Neural cell (in vitro differentiated cells): Measurements from ENCODE around the gene SMIM11. TPM values are rescaled to one million over a fixed set of nuclear protein-coding genes. Genes with fewer than 3 reads are reported as not detected.
"Not testable (repeated sequence)": the region's sequence is repeated elsewhere in the genome, so short reads cannot be mapped to it uniquely, and the experiment has no call there.

Source experiments
- H2AFZ ChIP-seq: fragments of 200-600, 300-800 bp; sonication (generic), shearing (Covaris generic); 2 replicates; pipeline ENCODE4 v1.6.0; 2014; ENCODE audit warnings: low read depth, mild to moderate bottlenecking, antibody characterized with exemption, low read length, moderate library complexity
- H3F3A ChIP-seq: fragments of 200-600 bp; shearing (Covaris generic); 2 replicates; pipeline ENCODE4 v1.6.1; 2016; ENCODE audit warnings: mild to moderate bottlenecking, moderate library complexity, mixed read lengths, antibody characterized with exemption, low read length; ENCODE audit not compliant: insufficient read depth, poor library complexity, severe bottlenecking
- H3K27ac ChIP-seq: fragments of 200-600, 300-800 bp; sonication (generic), shearing (Covaris generic); 2 replicates; pipeline ENCODE4 v1.5.1; 2014; ENCODE audit warnings: mild to moderate bottlenecking, low read length, moderate library complexity
- H3K27me3 ChIP-seq: fragments of 300-800, 200-600 bp; sonication (generic), shearing (Covaris generic); 2 replicates; pipeline ENCODE4 v1.6.0; 2014; ENCODE audit warnings: mild to moderate bottlenecking, low read depth, low read length, moderate library complexity; ENCODE audit not compliant: insufficient read depth
- H3K36me3 ChIP-seq: fragments of 300-800, 200-600 bp; sonication (generic), shearing (Covaris generic); 2 replicates; pipeline ENCODE4 v1.5.1; 2014; ENCODE audit warnings: mild to moderate bottlenecking, antibody characterized with exemption, low read length, moderate library complexity; ENCODE audit not compliant: insufficient read depth
- H3K4me2 ChIP-seq: fragments of 300-800, 200-600 bp; sonication (generic), shearing (Covaris generic); 2 replicates; pipeline ENCODE4 v1.6.0; 2014; ENCODE audit warnings: mild to moderate bottlenecking, low read length
- H3K4me3 ChIP-seq: fragments of 300-800, 200-600 bp; sonication (generic), shearing (Covaris generic); 2 replicates; pipeline ENCODE4 v1.5.1; 2014; ENCODE audit warnings: mild to moderate bottlenecking, low read length, moderate library complexity
- H3K79me2 ChIP-seq: fragments of 200-600 bp; shearing (Covaris generic); replicated peaks from 2 replicates; pipeline ENCODE4 v1.6.0; 2014; ENCODE audit warnings: mild to moderate bottlenecking, low read length, moderate library complexity; ENCODE audit not compliant: insufficient read depth
- H3K9ac ChIP-seq: fragments of 300-800, 200-600 bp; sonication (generic), shearing (Covaris generic); 2 replicates; pipeline ENCODE4 v1.6.1; 2016; ENCODE audit warnings: mild to moderate bottlenecking, low read length, mixed read lengths
- H3K9me2 ChIP-seq: fragments of 200-600 bp; shearing (Covaris generic); 2 replicates; pipeline ENCODE4 v1.6.1; 2016; ENCODE audit warnings: mild to moderate bottlenecking, low read length, mixed read lengths; ENCODE audit not compliant: insufficient read depth
- H3K9me3 ChIP-seq: fragments of 200-600, 300-800 bp; sonication (generic), shearing (Covaris generic); 2 replicates; pipeline ENCODE4 v1.6.1; 2016; ENCODE audit warnings: mild to moderate bottlenecking, mixed run types, low read length, moderate library complexity, mixed read lengths
- H4K20me1 ChIP-seq: fragments of 200-600 bp; shearing (Covaris generic); 2 replicates; pipeline ENCODE4 v1.6.1; 2016; ENCODE audit warnings: mild to moderate bottlenecking, mixed run types; ENCODE audit not compliant: insufficient read depth
- polyA plus RNA-seq: library from polyadenylated mRNA; depleted of rRNA; stranded (reverse); fragments of >200 nt; gene quantifications from 2 replicates; pipeline ENCODE4 v1.2.3, GENCODE V29; 2014

The SMIM11 gene
- polyA plus RNA-seq, 1 donor from 2014 or later = 100 TPM

DNA sequence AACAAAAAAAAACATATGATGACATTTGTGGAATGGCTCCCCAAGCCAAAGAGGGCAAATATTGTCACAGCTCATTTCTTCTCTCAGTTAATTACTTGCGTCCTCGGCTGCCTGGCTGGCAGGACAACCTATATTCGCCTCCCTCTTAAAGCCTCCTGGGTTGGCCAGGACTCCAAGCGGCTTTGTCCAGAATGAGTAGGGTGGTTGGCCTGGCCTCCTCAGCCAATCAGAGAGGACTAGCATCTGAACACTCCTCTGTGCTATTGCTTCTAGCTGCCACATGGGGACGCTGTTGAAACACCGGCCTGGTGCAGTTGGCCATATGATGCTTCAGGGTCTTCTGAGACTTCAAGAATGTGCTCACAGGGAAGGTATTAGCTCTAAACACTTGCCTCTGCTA lies 53.1 kb downstream of the SMIM11 start:
- H3K9me2 ChIP-seq, H4K20me1 ChIP-seq, H3K9ac ChIP-seq, H3K79me2 ChIP-seq, H3K36me3 ChIP-seq, H3K4me3 ChIP-seq, H3K9me3 ChIP-seq, H3F3A ChIP-seq, H3K27ac ChIP-seq, H2AFZ ChIP-seq, H3K27me3 ChIP-seq, H3K4me2 ChIP-seq: not testable (repeated sequence)

DNA sequence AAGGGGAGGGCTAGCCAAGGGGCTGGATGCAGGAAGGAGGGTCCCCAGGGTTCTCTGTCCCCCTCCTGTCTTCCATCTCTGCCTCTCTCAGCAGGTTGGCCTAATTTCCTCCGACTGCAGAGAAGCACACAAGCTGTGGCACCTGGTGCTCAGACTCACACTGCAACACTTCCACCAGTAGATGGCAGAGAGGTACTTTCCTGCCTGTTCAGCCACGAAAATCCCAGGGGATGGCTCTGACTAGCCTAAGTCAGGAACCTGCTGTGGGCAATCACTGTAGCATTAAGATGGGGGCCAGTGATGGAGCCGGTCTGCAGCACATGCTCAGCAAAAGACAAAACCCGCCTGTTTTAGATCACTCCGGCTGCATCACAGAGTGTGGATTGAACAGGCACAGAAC lies 54.4 kb downstream of the SMIM11 start:
- H3K4me3 ChIP-seq, H3K79me2 ChIP-seq, H3K9ac ChIP-seq, H3K36me3 ChIP-seq, H2AFZ ChIP-seq, H3K27me3 ChIP-seq, H3F3A ChIP-seq, H3K9me3 ChIP-seq, H4K20me1 ChIP-seq, H3K9me2 ChIP-seq, H3K27ac ChIP-seq, H3K4me2 ChIP-seq: not testable (repeated sequence)

Other genes starting within 250 kb of the SMIM11 start
- 0.25 and 0.30 TPM in 2 replicates for gene KCNE2, start 11.5 kb upstream of the SMIM11 start, polyA plus RNA-seq
- not detected in 2 replicates for gene SMIM34, start 48.4 kb downstream of the SMIM11 start, polyA plus RNA-seq
- 0.12 TPM in 1 of 2 replicates, not detected in the other for gene KCNE1, start 136.7 kb downstream of the SMIM11 start, polyA plus RNA-seq
- 43.3 and 46.0 TPM in 2 replicates for gene RCAN1, start 239.6 kb downstream of the SMIM11 start, polyA plus RNA-seq